SK-N-SH (cell line): ENCODE data around the gene DLX2. TPM values are rescaled to one million over a fixed set of nuclear protein-coding genes. Genes with fewer than 3 reads are reported as not detected.
A peak's percentile ranks its signal among the peaks of the same experiment; 100 is the strongest.

Experiments
- CTCF ChIA-PET: fragments of 300-600, 350-600 bp; formaldehyde crosslinking; extraction: SDS; loops from one replicate; lab custom pipeline; 2021; lab: Yijun Ruan, JAX
- POLR2A ChIA-PET: fragments of 350-600 bp; sonication (Branson Sonifier 250); formaldehyde crosslinking; extraction: SDS; loops from one replicate; lab custom pipeline; 2020; ENCODE audit warnings: antibody characterized with exemption, inconsistent platforms; lab: Yijun Ruan, JAX
- DNase-seq: peaks from one replicate; pipeline ENCODE4 v3.0.0; 2012
- H2AFZ ChIP-seq: fragments of 200-600 bp; sonication (generic); 2 replicates; pipeline ENCODE4 v1.8.1; 2016; ENCODE audit warnings: antibody characterized with exemption, mild to moderate bottlenecking, low read depth
- H3F3A ChIP-seq: fragments of 200-600 bp; sonication (generic); replicated peaks from 2 replicates; pipeline ENCODE3; 2016; ENCODE audit warnings: antibody characterized with exemption, mild to moderate bottlenecking; ENCODE audit not compliant: insufficient read depth
- H3K27ac ChIP-seq, 2 experiments: fragments of 200-500 bp in 1 of 2; fragments of 200-600 bp in 1 of 2; sonication (Bioruptor generic) in 1 of 2; sonication (generic), shearing (Covaris generic) in 1 of 2; 2 replicates each; pipeline versions ENCODE4 v1.5.1 to v1.6.1; 2014 to 2016; ENCODE audit warnings: low read depth in 2 of 2, inconsistent platforms in 1 of 2, low read length in 1 of 2, mild to moderate bottlenecking in 1 of 2, mixed read lengths in 1 of 2
- H3K27me3 ChIP-seq: fragments of 200-600 bp; sonication (generic), shearing (Covaris generic); 2 replicates; pipeline ENCODE4 v1.6.1; 2016; ENCODE audit warnings: mixed run types; ENCODE audit not compliant: insufficient read depth
- H3K36me3 ChIP-seq, 2 experiments: fragments of 200-500 bp in 1 of 2; fragments of 200-600 bp in 1 of 2; sonication (Bioruptor generic) in 1 of 2; sonication (generic) in 1 of 2; replicated peaks in 1 of 2; 2 replicates each; pipeline versions ENCODE3 to v1.5.1; 2014 to 2016; ENCODE audit warnings: low read length in 1 of 2, mild to moderate bottlenecking in 1 of 2; ENCODE audit not compliant: insufficient read depth in 2 of 2, control insufficient read depth in 1 of 2
- H3K4me1 ChIP-seq, 2 experiments: fragments of 200-500 bp in 1 of 2; fragments of 200-600 bp in 1 of 2; sonication (Bioruptor generic) in 1 of 2; sonication (generic), shearing (Covaris generic) in 1 of 2; 2 replicates each; pipeline versions ENCODE4 v1.5.1 to v1.6.1; 2014 to 2016; ENCODE audit warnings: low read depth in 1 of 2, low read length in 1 of 2, mixed run types in 1 of 2; ENCODE audit not compliant: insufficient read depth in 2 of 2, control insufficient read depth in 1 of 2
- H3K4me2 ChIP-seq: fragments of 200-600 bp; sonication (generic), shearing (Covaris generic); 2 replicates; pipeline ENCODE4 v1.6.1; 2017; ENCODE audit warnings: mixed run types
- H3K4me3 ChIP-seq, 2 experiments: fragments of 200-500 bp in 1 of 2; fragments of 200-600 bp in 1 of 2; sonication (Bioruptor generic) in 1 of 2; sonication (generic), shearing (Covaris generic) in 1 of 2; 2 replicates each; pipeline versions ENCODE4 v1.5.1 to v1.8.1; 2014 to 2016; ENCODE audit warnings: low read depth in 2 of 2, inconsistent platforms in 1 of 2, low read length in 1 of 2, mild to moderate bottlenecking in 1 of 2, mixed read lengths in 1 of 2, moderate library complexity in 1 of 2
- H3K79me2 ChIP-seq: fragments of 200-600 bp; sonication (generic); 2 replicates; pipeline ENCODE4 v1.8.1; 2017; ENCODE audit warnings: mild to moderate bottlenecking; ENCODE audit not compliant: insufficient read depth
- H3K9ac ChIP-seq: fragments of 200-600 bp; sonication (generic); 2 replicates; pipeline ENCODE4 v1.6.1; 2017; ENCODE audit warnings: mixed run types
- H3K9me2 ChIP-seq: fragments of 200-600 bp; sonication (generic); 2 replicates; pipeline ENCODE4 v1.6.1; 2017; ENCODE audit warnings: mixed run types
- H3K9me3 ChIP-seq: fragments of 200-600 bp; sonication (generic); 2 replicates; pipeline ENCODE4 v1.6.1; 2017; ENCODE audit warnings: mixed run types, mild to moderate bottlenecking, moderate library complexity
- H4K20me1 ChIP-seq: fragments of 200-600 bp; sonication (generic); 2 replicates; pipeline ENCODE4 v1.6.1; 2017; ENCODE audit warnings: mild to moderate bottlenecking, mixed run types; ENCODE audit not compliant: insufficient read depth
- CTCF ChIP-seq: fragments of 200-600 bp; sonication (generic); IDR thresholded peaks from 2 replicates; pipeline ENCODE4 v1.6.1; 2017; ENCODE audit warnings: antibody characterized with exemption, mild to moderate bottlenecking, moderate library complexity
- EZH2phosphoT487 ChIP-seq: fragments of 200-600 bp; sonication (generic); IDR thresholded peaks from 2 replicates; pipeline ENCODE4 v1.6.1; 2017; ENCODE audit warnings: low read depth, mixed run types, mild to moderate bottlenecking, antibody characterized with exemption, moderate library complexity, borderline replicate concordance
- GABPA ChIP-seq: IDR thresholded peaks from 2 replicates; pipeline ENCODE4 v1.4.0; 2012; ENCODE audit warnings: low read depth, mild to moderate bottlenecking
- GATA2 ChIP-seq: sonication (generic); formaldehyde crosslinking; IDR thresholded peaks from 2 replicates; pipeline ENCODE4 v1.5.0; 2020; ENCODE audit warnings: mild to moderate bottlenecking, missing genetic modification reagents
- IRF3 ChIP-seq: fragments of 150-350 bp; IDR thresholded peaks from 2 replicates; pipeline ENCODE4 v1.6.1; 2016; ENCODE audit warnings: mild to moderate bottlenecking, low read depth, low read length
- MAX ChIP-seq: IDR thresholded peaks from 2 replicates; pipeline ENCODE4 v1.4.0; 2012; ENCODE audit warnings: low read depth
- NRF1 ChIP-seq: IDR thresholded peaks from 2 replicates; pipeline ENCODE4 v1.6.1; 2012; ENCODE audit warnings: low read depth, mild to moderate bottlenecking, low read length
- RAD21 ChIP-seq: IDR thresholded peaks from 2 replicates; pipeline ENCODE4 v1.6.1; 2012; ENCODE audit warnings: mild to moderate bottlenecking, low read length
- RFX5 ChIP-seq: IDR thresholded peaks from 2 replicates; pipeline ENCODE4 v1.6.1; 2012; ENCODE audit warnings: mild to moderate bottlenecking, improper control_type of control experiment, low read length
- SIN3A ChIP-seq: IDR thresholded peaks from 2 replicates; pipeline ENCODE4 v1.6.1; 2012; ENCODE audit warnings: low read depth, mild to moderate bottlenecking, low read length, moderate library complexity, borderline replicate concordance
- SMC3 ChIP-seq: IDR thresholded peaks from 2 replicates; pipeline ENCODE4 v1.6.1; 2012; ENCODE audit warnings: low read depth, low read length, improper control_type of control experiment
- TEAD4 ChIP-seq: IDR thresholded peaks from 2 replicates; pipeline ENCODE4 v1.4.0; 2012; ENCODE audit warnings: mild to moderate bottlenecking, borderline replicate concordance; ENCODE audit not compliant: insufficient read depth
- USF1 ChIP-seq: IDR thresholded peaks from 2 replicates; pipeline ENCODE4 v1.4.0; 2012; ENCODE audit warnings: low read depth, borderline replicate concordance
- WGBS: methylation state at CpG from one replicate; pipeline ENCODE4 v1.1.6; 2017; ENCODE audit warnings: low lambda C conversion rate; 5-methylcytosine and 5-hydroxymethylcytosine counted together
- polyA plus RNA-seq, 3 experiments: library from polyadenylated mRNA; depleted of rRNA; stranded (reverse); fragments of >200 nt; gene quantifications; 2 replicates each; pipeline ENCODE4 v1.2.3, GENCODE V29; 2012

The DLX2 gene
- polyA plus RNA-seq, 1 of the 3 experiments (the other 2 are of a cell fraction) = 0.02 TPM

GRCh38 chr2:172107690-172108586 is 5.2 kb upstream of the DLX2 start:
- CTCF ChIA-PET = interaction anchor here (0.8 to 8.7 kb wide), 12 partner anchors 8 to 535 kb away, joined by 3 to 96 read pairs (median 6); no protein-coding TSS in a partner anchor
- H3K4me2 ChIP-seq = no peak overlapping the region
- no peaks in the 10 kb centered on the region for H3K9me2 ChIP-seq
- no peak overlapping the region for H3K4me3 ChIP-seq
- no peaks in the 10 kb centered on the region for H3K79me2 ChIP-seq
- H3K9ac ChIP-seq = no peak overlapping the region
- peaks cover 7% of the 10 kb centered on the region for H3F3A ChIP-seq
- H3K9me3 ChIP-seq = no peaks in the 10 kb centered on the region
- TF ChIP-seq NRF1 (no peak), GATA2 (no peak), USF1 (no peak), SIN3A (no peak), RFX5 (no peak), EZH2phosphoT487 (no peak), TEAD4 (no peak), CTCF (no peak), GABPA (no peak)
- peak; percentile 21 for DNase-seq
- H4K20me1 ChIP-seq = no peaks in the 10 kb centered on the region
- H3K27ac ChIP-seq = no peak overlapping the region
- POLR2A ChIA-PET = no interaction called here
- H3K36me3 ChIP-seq = no peaks in the 10 kb centered on the region
- H2AFZ ChIP-seq = no peak overlapping the region
- H3K4me1 ChIP-seq = peaks cover 0 to 15% of the 10 kb centered on the region in 2 experiments; a peak in 2 of 4 replicates
- H3K27me3 ChIP-seq = no peaks in the 10 kb centered on the region
- WGBS = 81% methylated on average over 44 of the region's 51 CpGs

- H3K9me3 ChIP-seq = no peaks in the 10 kb centered on the region
- H3K27me3 ChIP-seq = peaks cover 6% of the 10 kb centered on the region; the same call in 1 of the 2 replicates
- H3K36me3 ChIP-seq = no peaks in the 10 kb centered on the region
- peaks cover 0 to 26% of the 10 kb centered on the region in 2 experiments; a peak in 2 of 4 replicates for H3K4me1 ChIP-seq
- DNase-seq = peak; percentile 78
- H3K4me2 ChIP-seq = peak overlapping the region; percentile 71
- TF ChIP-seq IRF3 = no peak
- peak; percentile 42 for TF ChIP-seq SMC3
- peak; percentile 54 for TF ChIP-seq CTCF
- peak; percentile 64; the same call in 1 of the 2 replicates for TF ChIP-seq MAX
- TF ChIP-seq RAD21 = peak; percentile 63
- H3K9ac ChIP-seq = peak overlapping the region; percentile 35; the same call in 1 of the 2 replicates
- H2AFZ ChIP-seq = peak overlapping the region; percentile 86
- H3K79me2 ChIP-seq = no peaks in the 10 kb centered on the region
- peak overlapping the region; percentile 46 to 57 for H3K4me3 ChIP-seq
- H4K20me1 ChIP-seq = no peaks in the 10 kb centered on the region
- 15% methylated on average over 33 of the region's 44 CpGs for WGBS
- H3F3A ChIP-seq = peaks cover 7% of the 10 kb centered on the region
- no peak overlapping the region for H3K27ac ChIP-seq
- ChIA-PET POLR2A (no interaction called here), CTCF (interaction anchor here (0.6 to 8.7 kb wide), 34 partner anchors 8 to 604 kb away, joined by 3 to 96 read pairs (median 4); partner anchors contain the start of gene HAT1)
- no peaks in the 10 kb centered on the region for H3K9me2 ChIP-seq
These were observed 3.6 kb upstream of the DLX2 start for GRCh38 chr2:172106108-172106961.
